GM20431 (cell line): Measurements from ENCODE around the gene WWOX.

Experiments used
- in situ Hi-C: fragments of 300-500 bp; cut with MseI, MboI; formaldehyde crosslinking; loops from one replicate; pipeline ENCODE4 v1.15.0; 2020; ENCODE audit warnings: low sequenced_read_pairs; ENCODE audit not compliant: unreplicated experiment

The WWOX gene

DNA sequence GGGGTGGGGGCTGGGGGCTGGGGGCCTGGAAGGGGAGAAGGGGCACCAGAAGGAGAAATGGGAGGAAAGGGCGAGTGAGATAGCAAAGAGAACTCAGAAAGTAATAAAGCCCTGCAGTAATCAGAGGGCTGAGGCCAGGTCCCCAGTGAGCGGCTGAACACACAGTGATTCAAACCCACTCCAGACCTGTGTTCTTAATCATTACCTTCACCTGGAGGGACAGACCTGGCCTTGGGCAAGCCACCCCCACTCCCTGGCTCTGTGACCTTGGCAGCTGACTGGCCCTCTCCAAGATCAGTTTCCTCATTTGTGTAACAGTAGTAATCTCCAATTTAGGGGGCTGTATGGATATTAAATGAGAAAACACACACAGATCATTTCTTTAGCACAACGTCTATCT lies 150.4 kb downstream of the WWOX start:
- in situ Hi-C loops: no loop called here

DNA sequence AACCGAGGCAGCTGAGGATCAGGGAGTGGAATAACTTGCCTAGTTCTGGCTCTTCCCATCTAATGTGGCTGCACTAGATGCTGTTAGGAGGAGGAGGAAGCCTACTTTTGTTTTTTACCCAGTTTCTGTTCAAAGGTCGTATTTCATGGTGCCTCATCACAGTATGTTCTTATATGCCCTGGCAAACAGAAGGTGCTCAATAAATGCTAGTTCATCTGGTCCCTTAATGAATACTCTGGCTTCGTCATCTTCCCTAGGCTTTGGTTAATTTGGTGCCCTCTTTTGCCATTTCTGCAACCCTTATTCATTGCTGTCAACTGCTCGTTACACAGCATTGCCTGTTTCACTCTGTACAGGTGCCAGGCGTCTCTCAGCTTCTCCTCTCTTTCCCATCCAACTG lies 151.7 kb downstream of the WWOX start:
- in situ Hi-C loops: no loop called here

DNA sequence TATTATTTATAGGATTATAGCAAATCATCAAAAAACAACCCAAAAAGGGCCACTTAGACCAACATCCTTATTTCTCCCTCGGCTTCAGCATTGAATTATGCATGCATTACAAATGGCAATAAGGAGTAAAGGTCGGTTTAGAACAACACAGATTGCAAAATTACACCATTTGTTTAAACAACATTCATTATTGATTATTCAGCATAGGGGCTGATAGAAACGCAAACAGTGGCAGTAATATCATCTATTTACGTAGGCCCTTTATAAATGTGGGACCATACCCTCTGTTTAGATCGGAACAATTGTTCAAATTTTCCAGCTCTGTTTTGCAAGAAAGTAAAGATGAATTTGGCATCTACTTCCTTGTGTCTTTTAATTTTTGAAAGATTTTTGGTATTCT lies 153.3 kb downstream of the WWOX start:
- in situ Hi-C loops: no loop called here

DNA sequence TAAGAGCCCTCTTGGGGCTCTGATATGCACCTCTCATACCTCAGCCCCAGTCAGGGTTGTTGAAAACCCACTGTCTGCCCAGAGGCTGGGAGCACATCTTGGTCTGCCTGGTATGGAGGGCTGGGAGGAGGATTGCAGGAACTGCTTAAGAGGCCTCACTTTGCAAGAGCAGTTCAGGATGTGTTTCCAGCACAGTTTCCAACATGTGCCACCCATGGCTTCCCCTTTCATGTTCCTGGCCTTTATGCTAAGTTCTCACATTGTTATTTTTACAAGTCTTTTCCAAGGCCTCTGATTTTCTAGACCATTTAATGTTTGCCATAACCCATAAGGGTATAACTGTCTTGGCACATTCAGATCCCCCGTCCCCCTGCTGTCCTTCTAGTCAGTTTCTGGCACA lies 155.4 kb downstream of the WWOX start:
- in situ Hi-C loops: no loop called here

DNA sequence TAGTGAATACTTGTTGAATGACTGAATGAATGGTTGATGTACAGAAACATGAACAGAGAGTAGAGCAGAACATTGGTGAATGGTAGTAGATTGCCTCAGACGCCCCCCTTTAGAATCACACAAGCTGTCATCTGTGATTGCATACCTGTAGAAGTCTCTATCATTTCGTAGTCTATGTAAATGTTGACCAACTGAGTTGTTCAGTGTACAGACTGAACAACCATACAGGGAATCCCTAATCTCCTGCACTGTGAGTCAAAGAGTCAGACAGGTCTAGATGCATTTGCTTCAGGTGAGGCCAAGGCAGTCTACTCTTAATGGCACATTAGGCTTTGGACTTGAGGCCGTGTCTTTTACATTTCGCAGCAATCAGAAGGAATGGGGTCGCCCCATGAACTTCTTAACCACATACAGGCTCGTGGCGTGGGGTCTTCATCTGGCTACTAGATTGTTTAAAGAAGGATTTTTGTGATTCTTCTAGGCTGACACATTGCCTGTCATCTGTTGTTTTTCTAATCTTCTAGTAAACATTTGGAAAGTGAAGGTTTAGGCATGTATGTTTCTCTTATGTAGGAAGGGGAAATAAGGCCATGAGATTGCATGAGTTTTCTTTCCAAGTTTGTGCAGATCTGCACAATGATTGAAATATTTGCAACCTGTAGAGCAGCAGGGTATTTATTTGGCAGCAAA lies 157.4 kb downstream of the WWOX start:
- in situ Hi-C loops: no loop called here

DNA sequence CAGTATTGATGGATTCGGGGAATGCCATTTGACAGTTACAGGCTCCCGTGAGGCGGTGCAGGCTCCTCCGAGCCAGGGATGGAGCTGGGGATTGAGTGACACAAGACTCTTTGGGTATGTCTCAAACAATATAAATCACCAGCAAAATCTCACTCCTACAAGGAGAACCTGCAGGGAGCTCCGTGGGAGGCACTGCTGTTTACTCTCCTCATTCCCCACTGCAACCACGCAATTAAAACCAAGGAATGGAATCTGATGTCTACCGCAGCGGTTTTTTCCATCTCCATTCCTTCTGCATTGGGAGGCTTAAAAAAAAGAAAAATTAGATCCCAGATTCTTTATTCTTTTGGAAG lies 157.9 kb downstream of the WWOX start:
- in situ Hi-C loops: no loop called here

DNA sequence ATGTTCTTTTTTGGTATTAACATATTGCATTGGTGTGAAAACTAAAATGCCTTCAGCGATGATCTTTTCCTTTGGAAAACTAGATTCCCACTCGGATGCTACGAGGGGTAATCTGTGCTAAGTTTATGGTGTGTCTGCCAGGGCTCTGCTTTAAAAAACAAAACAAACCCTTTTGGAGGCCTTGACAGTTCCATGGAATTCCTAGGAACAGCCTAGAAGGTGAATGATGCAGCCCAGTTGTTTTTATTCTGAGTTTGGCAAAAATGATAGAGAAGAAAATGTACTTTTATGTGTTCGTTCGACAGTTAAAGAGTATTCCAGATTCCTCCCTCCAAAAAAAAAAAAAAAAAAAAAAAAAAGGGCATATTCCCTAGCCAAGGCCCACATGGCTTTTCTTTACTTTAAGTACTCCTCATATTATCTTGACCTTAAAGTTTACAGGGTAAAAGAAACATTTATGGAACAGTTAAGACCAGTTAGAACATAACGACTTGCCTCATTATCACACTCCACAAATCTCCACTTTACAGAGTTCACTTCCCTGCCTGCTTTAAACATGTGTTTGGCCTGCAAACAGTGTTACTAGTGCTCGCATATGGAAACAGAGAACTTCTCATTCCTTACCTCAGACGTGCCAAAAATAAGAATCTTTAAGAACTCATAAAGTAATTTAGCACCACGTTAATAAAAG lies 159.1 kb downstream of the WWOX start:
- in situ Hi-C loops: no loop called here

DNA sequence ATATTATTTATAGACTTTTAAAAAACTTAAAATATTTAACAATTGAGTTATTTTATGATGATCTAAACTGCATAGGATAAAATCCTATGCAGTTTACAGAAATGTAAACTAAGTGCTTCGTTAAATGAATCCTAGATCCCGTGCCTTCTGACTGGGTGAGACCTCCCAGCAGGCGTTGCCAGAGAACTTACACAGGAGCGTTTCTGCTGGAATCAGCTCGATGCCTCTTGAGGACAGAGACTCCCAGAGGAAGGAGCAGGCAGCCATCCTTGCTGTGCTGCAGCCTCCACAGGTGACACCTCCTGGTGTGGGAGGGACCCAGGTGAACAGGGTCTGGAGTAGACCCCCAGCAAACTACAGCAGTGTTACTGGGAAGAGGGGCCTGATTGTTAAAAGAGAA lies 160.4 kb downstream of the WWOX start:
- in situ Hi-C loops: no loop called here

DNA sequence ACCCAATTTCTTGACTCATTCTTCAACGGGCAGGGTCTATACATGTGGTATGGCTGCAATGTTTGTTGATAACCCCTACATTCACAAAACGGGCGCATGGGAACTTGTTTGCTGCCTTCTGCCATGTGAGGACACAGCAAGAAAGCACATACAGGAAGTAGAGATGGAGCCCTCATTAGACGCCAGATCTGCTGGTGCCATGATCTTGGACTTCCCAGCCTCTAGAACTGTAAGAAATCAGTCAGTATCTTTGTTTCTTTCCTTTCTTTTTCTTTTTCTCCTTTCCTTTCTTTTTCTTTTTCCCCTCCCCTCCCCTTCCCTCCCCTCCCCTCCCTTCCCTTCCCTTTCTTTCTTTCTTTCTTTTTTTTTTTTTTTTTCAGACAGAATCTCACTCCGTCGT lies 165.2 kb downstream of the WWOX start:
- in situ Hi-C loops: no loop called here

DNA sequence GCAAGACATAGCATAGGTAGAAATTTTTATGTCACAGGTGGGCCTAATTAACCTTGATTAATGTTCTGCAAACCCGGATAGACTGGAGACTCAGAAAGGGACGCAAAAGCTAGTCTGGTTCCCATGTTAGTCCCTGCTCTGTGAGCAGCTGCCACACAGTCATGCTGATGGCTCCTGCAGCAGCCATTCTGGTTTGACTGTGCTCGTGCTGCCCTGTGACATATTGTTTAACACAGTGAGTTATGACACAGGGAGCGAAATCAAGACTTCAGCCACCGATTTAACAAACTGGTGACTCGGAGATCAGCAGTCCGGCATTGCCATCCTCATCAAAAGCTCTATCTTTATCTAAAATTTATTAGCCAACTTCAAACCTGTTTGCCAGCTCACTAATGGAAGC lies 169.8 kb downstream of the WWOX start:
- in situ Hi-C loops: no loop called here

DNA sequence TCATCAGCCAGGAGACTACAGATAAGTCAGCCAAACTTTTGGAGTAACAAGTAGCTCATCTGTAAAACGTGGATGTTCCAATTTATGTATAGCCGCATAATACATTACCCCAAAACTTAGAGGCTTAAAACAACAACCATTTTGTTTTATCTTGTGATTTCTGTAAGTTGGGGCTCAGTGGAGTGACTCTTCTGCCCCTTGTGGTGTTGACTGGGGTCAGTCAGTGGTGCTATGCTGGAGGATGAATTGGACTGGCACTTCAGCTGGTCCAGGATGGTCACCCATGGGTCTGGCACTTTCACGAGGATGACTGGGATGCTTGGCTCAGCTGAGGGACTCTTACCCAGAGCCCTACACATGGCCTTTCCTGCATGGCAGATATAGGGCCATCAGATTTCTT lies 172.5 kb downstream of the WWOX start:
- in situ Hi-C loops: no loop called here

DNA sequence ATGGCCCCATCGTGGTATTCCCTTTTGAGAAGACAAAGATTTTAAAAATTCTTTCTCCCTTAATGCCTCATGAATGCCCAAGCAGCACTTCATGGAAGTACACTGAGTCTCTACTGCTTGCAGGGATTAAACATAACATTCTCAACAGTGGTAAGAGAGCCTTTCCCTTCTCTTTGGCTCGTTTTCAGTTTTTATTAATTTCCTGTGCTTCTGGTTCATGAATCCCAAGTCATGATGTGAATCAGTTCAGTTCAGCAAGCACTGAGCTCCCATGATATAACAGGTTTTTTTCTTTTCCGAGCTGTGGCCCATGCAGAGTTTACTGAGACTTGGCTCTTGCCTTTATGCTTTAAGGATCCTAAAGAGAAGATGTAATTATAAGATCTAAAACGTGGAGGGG lies 175.3 kb downstream of the WWOX start:
- in situ Hi-C loops: no loop called here

DNA sequence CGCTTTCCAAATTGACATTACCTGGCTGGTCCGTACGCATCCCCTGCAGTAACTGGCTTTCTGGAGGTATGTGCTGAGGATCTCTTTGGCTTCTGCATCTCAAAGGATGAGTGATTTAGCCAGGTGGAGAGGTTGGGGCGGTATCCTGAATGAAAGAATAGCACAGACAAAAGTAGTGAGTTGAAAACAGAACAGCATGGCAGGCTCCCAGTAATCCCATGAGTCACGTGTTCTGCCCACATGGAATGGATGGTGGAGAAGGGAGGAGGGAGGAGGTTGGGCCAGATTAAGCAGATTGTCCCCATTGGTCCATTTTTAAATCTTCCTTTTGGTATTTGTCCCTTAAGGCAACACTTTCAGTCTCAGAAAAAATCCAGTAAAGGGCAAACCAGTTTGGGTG lies 176.0 kb downstream of the WWOX start:
- in situ Hi-C loops: no loop called here

DNA sequence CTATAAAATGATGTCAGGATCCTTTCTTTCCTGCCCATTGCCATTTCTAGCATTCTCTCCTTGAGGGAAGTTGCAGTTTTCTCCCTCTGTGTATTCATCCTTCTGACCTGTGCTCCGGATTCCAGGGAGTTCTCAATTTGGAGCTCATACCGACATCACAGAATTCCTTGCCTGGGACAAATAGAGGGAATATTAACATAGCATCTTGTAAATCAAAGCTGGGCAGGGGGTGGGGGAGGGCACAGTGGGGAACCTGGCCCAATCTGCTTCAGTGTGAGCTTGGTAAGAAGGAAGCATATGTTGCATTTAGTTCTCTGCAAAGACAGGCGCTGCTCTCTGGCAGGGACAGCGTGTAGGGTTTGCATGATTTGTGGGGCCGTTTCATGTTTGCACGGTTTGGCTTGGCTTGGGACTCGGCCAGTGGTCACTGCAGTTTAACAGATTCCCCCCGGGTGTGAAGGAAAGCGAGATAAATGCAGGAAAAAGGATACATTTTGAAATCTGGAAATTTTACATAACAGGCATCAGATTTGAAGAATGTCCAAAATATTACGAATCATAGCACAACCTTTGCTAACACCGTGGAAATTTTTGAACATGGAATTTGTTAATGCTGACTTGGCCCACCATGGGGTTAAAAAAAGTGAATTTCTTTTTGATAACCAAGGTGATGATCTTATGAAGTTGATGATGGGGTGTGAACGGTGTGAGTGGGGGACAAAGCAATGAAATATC lies 178.0 kb downstream of the WWOX start:
- in situ Hi-C loops: no loop called here

DNA sequence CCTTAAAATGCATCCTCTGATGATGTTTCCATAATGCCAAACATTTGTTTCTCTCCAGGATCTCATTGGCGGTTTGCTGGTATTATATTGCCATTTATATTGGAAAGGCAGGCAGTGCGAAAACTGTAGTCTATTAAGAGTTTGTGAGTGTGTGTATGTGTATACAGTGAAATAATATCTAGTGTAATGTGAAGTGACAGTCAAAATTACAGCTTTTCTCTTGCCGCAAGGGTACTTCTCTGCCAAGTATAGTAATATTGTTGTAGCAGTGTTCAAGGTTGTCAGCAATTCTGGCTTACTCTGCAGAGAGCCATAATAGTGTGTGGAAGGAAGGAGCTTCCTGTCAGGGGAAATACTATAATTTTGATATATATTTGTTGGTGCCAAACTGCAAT lies 178.6 kb downstream of the WWOX start:
- in situ Hi-C loops: no loop called here

DNA sequence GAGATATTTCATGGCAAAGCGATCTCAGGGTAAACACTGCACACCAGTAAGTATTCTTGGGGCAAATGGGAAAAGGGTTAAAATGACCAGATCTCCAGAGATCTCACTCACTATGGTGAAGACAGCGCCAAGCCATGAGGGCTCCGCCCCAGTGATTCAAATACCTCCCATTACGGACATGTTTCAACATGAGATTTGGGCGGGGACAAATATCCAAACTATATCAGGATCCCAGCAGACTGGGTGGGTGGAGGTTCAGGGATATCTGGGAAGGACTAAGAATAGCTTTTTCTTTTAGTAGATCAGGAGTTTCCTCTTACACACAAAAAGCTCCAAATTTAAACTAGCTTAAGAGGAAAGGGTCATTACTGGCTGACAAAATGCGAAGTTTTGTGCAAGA lies 181.7 kb downstream of the WWOX start:
- in situ Hi-C loops: no loop called here

DNA sequence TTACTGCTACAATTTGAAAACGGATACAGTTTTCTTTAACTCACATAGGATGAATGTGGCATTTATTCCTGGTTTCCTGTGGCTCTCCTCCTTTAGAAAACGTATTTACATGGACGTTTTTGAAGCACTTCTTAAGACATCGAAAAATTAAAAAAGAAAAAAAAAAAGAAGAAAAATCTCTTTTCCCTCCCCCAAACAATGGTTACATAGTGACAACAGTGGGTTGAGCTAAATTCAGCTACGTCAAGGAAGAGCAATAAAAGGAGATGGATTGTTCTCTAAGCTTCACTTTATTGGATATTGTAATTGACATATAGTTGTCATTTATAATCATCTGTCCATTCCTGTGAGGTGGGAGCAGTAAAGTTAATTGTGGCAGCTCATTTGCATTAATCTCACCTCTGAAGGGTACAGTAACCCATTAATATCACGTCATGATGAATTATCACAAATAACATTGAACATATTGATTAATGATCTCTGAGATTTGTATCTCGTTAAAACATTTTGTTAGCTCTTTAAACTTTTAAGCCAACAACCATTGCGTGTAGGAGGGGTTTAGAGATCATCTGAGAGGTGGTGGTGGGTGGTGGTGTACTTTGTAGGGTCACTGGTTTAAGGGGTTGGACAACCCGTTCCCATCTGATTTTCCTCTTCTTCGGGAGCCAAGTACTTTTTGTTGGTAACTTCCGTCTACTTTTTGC lies 184.2 kb downstream of the WWOX start:
- in situ Hi-C loops: no loop called here

DNA sequence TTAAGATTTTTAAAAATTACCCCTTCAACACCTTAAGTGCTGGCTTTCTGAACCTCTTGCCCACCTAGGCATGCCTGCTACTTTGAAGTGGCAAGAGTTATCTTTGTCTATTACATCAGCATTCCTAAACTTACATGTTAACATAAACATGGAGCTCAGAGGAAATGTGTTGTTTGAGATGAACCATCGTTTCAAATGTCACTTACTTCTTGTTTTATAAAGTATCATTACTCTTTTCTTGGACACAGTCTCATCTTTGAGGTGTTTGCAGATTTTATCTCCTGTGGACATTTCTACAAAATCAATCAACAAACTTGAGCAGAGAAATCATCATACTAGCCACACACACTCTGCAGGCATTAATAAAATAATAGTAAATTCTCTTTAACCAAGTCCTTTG lies 184.9 kb downstream of the WWOX start:
- in situ Hi-C loops: no loop called here

DNA sequence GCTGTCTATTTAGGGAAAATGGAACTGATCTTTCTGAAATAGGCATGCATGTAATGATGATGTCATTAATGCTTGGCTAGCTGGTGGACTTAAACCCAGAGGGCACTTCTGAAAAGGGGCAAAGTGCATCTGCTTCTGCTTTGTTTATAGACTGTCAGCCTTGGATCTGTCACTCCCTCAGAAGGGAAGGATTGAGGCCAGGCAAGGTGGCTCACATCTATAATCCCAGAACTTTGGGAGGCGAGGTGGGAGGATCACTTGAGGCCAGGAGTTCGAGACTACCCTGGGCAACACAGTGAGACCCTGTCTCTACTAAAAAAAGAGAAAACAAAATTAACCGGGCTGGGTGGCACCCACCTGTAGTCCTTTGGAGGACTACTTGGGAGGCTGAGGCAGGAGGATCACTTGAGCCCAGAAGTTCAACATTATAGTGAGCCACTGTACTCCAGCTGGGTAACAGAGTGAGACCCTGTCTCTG lies 185.5 kb downstream of the WWOX start:
- in situ Hi-C loops: no loop called here

DNA sequence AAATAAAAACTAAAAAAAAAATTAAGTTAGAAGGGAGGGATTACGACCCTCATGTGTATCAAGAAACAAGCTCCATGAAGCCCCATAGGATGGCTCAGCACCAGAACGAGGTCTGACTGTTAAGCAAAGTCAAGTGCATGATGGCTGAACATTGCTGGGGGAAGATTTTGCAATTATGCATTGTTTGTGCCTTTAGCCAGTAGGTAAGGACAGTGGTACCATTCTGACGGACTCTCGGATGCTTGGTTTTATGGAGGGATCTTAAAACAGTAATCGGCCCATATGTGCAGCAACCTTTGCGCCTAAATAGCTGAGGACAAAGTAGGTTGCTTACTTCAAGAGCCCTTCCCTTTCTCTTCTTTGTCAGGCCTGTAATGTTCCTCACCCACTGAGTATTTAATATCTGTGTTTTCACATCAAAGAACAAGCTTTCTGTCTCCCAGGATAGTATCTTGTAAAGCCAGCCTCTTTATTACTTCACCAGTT lies 186.0 kb downstream of the WWOX start:
- in situ Hi-C loops: no loop called here

DNA sequence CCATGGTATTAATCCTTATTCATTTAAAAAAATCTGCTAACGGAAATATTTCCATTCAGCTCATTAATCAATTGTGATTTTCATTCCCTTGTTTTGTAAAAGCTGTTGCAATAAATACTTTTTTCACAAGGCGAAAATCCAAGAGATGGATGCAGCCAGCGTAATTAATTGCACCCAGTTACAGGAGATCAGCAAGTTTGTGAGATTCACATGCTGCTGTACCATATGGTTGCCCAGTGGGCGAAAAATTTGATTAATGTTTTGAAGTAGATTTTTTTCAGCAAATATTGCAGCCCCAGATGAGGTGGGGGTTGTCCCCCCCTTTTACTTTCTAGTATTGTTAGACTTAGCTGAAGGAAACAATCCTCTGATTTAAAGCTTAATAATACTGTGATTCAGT lies 186.6 kb downstream of the WWOX start:
- in situ Hi-C loops: no loop called here
